Measurements from ENCODE around the gene HVCN1.
"Not testable (repeated sequence)": the region's sequence is repeated elsewhere in the genome, so short reads cannot be mapped to it uniquely, and the experiment has no call there.

HVCN1 gene

DNA sequence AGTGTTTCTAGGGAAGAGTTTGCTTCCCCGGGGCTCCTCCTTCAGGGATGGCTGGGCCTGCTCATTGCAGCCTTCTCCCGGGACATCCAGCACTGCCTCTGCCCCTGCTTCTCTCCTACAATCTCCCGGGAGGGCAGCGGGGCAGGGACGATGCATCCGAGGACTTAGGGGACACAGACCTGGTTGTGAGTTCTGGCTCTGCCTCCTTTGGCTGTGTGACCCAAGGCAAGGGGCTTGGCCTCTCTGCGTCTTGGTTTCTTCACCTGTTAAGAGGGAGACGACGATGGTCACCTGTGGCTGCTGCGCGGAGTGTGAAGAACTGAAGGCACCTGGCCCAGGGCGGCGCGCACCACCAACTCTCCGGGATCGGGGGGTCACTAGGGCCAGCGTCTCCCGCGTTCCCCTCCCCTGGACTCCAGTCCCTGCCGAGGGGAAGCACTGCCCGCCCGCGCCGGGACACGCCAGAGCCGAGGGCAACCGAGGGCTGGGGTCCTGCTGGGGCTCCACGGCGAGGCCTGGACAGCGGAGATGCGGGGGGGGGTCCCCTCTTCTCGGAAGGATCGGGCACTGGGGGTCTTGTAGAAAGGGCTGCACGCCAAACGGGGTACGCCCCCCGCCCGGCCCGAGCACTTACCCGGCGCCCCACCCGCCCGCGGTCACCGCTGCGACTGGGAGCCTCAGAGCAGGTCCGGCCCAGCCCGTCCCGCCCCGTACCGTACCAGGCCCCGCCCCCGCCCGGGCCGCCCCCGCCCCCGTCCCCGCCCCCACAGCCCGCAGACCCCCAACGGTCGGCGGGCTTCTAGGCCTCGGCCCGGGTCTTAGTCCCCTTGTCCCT, at the start of gene HVCN1:
Gene HVCN1, minus strand, starts transcription at position 670 of the 835 bp plus-strand sequence. CDS start 5,870 bp downstream, outside the sequence.
- DNase-seq = peak; percentile 14

- no peak for DNase-seq
These were observed 48.6 kb upstream of the HVCN1 start for GRCh38 chr12:110737532-110737931.

DNA sequence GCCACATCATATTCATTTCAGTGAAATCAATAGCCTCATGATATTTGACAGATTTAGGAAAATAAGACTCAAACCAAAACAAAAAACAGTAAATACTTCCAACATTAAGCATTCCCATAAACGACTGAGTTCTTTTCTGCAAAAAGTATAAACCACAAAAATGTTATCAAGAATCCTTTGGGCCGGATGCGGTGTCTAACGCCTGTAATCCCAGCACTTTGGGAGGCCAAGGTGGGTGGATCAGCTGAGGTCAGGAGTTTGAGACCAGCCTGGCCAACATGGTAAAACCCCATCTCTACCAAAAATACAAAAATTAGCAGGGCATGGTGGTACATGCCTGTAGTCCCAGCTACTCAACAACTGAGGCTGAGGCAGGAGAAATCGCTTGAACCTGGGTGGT, 48.1 kb upstream of the HVCN1 start:
- DNase-seq = not testable (repeated sequence)

DNA sequence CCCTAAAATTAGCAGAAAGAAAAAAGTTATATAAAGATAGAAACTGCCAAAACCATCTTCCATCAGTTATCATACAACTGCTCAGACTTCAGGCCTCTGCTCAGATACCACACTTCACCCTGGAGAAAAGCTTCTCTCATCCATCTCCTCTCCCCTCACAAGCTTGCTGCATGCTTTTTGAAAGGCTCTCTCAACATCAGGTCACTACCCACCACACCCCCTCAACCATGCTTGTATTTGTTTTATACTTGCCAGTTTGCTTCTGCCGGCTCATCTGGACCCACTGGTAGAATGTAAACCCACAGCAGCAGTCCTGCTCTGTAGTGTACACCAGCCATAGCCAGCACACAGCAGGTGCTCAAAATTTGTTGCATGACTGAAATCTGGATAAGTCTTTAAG, 45.0 kb upstream of the HVCN1 start:
- no peak for DNase-seq

- no peak for DNase-seq
These were observed 44.3 kb upstream of the HVCN1 start for GRCh38 chr12:110733089-110733715.

GRCh38 chr12:110732572-110732971, 43.7 kb upstream of the HVCN1 start:
- no peak for DNase-seq

GRCh38 chr12:110731479-110731878, 42.6 kb upstream of the HVCN1 start:
- DNase-seq = no peak

DNA sequence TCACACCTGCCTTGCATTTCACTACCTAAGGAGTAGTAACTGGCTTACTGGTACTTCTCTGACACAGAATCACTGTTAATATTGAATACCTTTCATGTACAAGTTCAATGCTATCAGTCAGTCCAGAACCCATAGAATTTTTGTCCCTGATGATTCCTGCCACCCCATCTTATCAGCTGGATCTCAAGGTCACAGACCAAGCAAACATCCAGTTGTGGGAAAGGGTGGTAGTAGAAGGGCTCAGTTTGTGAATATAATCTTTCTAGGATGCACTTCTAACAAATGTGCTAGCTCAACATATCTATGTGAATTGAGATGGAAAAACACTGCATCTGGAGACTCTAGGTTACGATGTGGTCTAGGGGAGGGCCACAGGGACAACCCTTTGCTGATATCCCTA, 39.7 kb upstream of the HVCN1 start:
- DNase-seq = no peak

DNA sequence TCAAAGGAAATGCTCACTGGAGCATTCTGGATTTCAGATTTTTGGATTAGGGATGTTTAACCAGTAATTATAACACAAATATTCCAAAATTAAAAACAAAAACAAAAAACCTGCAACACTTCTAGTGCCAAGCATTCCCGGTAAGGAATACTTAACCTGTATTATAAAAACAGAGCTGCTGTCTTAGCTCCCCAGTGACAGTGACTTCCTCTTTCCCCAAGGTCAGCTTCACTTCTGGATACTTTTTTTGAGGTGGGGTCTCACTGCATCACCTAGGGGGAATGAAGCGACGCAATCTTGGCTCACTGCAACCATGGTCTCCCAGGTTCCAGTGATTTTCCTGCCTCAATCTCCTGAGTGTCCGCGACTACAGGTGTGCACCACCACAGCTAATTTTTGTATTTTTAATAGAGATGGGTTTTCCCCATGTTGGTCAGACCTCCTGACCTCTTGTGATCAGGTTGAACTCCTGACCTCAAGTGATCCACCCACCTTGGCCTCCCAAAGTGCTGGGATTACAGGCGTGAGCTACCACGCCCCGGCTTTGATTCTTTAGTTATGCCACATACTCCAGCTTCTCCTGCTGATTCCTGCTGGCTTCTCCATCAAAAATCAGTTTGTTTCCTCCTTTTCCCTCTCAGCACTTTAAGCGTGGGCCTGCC, 37.9 kb upstream of the HVCN1 start:
- no peak for DNase-seq

- no peak for DNase-seq
These were observed 37.1 kb upstream of the HVCN1 start for GRCh38 chr12:110726028-110726427.

GRCh38 chr12:110725267-110725666, 36.4 kb upstream of the HVCN1 start:
- no peak for DNase-seq

GRCh38 chr12:110722892-110723291, 34.0 kb upstream of the HVCN1 start:
- not testable (repeated sequence) for DNase-seq

DNA sequence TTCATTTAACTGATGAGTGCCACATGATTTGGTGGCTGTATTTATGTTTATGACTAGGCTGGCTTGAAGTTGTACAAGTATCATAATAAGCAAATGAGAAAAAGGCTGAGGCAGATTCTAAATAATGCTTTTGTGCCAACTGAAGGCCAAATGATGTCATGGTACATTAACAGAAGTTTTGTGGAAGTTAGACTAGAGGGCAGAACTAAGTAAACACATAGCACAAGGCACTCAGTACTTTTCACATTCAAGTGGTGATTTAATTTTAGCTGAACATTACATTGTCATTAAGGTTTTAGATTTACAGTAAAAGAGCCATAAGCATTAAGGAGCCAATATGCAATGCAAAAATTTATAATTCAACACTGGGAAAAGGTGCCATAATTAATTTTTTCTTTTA, 32.7 kb upstream of the HVCN1 start:
- DNase-seq = no peak

DNA sequence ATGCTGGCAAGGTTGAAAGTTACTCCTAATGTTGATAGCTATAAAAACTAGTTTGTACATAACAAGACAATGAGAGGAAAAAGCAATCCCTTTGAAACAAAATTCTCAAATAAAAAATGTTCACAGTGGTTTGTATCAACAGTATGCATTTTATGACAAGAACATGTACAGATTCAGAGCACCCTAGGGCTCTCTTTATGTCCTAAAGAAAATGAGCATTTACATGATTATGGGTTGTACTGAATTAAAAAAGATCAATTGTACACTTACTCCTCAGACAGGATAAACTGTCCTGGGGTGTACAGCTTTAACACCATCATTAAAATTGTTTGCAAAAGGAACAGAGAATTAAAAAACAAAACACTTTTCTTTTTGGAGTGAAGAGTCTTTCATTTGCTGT, 31.6 kb upstream of the HVCN1 start:
- no peak for DNase-seq

DNA sequence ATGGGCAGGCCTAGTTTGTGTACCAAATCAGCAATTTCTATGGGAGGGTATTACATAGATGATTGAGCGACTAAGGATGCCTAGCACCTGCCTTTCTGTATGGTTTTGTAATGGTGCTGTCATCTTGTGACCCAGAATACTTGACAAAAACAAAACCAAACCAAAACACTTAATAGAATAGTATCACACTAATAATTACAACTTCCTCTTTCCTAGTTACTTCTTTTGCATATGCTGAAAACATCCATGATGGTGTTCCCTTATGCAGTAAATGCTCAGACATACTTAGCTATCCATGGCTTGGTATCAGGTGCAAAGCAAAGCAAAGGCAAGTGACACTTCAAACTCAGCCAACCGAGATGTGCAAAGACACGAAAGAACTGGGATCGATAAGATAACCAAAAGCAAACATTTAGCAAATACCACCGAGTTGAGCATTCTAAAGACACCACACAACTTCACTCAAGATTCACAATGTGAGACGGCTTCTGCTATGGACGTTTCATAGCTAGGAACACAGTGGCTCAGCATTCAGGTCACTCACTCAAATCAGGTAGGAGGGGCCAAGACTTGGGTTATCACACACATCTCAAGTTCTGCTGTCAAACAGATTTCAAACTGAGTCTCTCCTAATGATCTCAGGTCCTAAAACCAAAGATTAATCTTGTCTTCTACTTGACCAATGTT, 29.4 kb upstream of the HVCN1 start:
- no peak for DNase-seq

- peak; percentile 27 for DNase-seq
These were observed 28.1 kb upstream of the HVCN1 start for GRCh38 chr12:110717037-110717436.

DNA sequence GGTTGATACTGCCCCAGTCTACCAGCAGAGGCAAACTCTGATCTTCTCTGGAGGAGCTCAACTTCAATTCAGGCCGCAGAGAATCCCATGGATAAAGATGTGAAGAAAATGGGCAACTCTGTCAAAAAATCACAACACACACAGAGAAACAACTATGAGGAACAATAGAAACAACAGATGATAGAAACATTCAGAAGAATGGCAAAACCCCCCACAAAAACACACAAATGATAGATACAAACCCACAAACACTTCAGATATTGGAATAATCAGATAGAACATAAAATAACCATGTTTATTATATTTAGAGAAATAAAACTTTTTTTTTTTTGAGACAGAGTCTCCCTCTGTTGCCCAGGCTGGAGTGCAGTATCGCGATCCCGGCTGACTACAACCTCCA, 20.0 kb upstream of the HVCN1 start:
- no peak for DNase-seq

- no peak for DNase-seq
These were observed 16.4 kb upstream of the HVCN1 start for GRCh38 chr12:110705309-110705708.

- DNase-seq = no peak
These were observed 15.8 kb upstream of the HVCN1 start for GRCh38 chr12:110704750-110705149.

DNA sequence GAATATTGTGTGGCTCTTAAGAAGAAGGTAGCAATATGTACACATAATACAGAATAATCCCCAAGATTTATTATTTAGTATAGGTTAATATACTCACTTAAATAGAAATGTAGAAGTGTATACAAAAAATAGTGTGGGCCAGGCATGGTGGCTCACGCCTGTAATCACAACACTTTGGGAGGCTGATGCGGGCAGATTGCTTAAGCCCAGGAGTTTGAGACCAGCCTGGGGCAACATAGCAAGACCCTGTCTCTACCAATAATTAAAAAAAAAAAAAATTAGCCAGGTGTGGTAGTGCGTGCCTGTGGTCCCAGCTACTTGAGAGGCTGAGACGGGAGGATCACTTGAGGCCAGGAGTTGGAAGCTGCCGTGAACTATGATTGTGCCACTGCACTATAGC, 15.3 kb upstream of the HVCN1 start:
- no peak for DNase-seq

DNA sequence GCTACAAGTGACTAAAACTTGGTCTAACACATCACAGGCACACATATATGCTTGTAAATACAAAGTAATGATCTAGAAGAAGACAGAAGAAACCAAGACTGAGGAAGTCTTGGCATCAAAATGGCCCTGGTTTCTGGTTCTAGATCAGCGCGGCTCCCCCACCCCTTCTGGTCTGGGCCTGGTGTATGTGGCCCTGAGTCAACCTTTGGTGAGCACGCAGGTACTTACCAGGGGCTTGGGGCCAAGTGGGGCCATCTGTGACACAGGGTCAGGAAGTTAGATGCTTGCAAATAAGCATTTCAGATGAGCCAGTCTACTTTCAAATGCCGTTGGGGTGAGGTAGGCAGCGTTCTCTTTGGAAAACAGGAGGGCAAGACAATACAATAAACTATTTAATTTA, 13.2 kb upstream of the HVCN1 start:
- DNase-seq = no peak

GRCh38 chr12:110699591-110700445, 10.9 kb upstream of the HVCN1 start:
- no peak for DNase-seq
